Thyroid gland (tissue), 4 donors: ENCODE data around the gene MBD3. TPM values are rescaled to one million over a fixed set of nuclear protein-coding genes. Genes with fewer than 3 reads are reported as not detected.

ENCODE experiments used
- DNase-seq, 2 donors: peaks; one replicate each; pipeline ENCODE4 v3.0.0-alpha.2; 2019
- H3K27ac ChIP-seq, 3 donors: fragments of 200-600 bp; sonication (generic); 1 replicate in 2 of 3; 2 replicates in 1 of 3; pipeline ENCODE4 v1.5.1; 2016 to 2019; ENCODE audit warnings: mild to moderate bottlenecking in 1 of 3, moderate library complexity in 1 of 3
- H3K27me3 ChIP-seq: fragments of 200-600 bp; sonication (generic); one replicate; pipeline ENCODE4 v1.5.1; 2019
- H3K36me3 ChIP-seq, 2 donors: fragments of 200-600 bp; sonication (generic); one replicate each; pipeline ENCODE4 v1.5.1; 2016 to 2019
- H3K4me1 ChIP-seq, 2 donors: fragments of 200-600 bp; sonication (generic); one replicate each; pipeline ENCODE4 v1.5.1; 2017 to 2019
- H3K4me3 ChIP-seq, 3 donors: fragments of 200-600 bp; sonication (generic); replicated peaks in 1 of 3; 1 replicate in 2 of 3; 2 replicates in 1 of 3; pipeline ENCODE4 v1.5.1; 2016; ENCODE audit warnings: mild to moderate bottlenecking in 1 of 3
- H3K9me3 ChIP-seq: fragments of 200-600 bp; sonication (generic); one replicate; pipeline ENCODE4 v1.5.1; 2017
- CTCF ChIP-seq, 6 experiments: fragments of 200-600 bp in 3 of 6; fragments of 450-650 bp in 3 of 6; sonication (generic) in 3 of 6; IDR thresholded peaks; one replicate each; pipeline ENCODE4 v1.5.1; 2016 to 2019; ENCODE audit warnings: antibody characterized with exemption in 6 of 6, mild to moderate bottlenecking in 2 of 6, inconsistent platforms in 1 of 6, moderate library complexity in 1 of 6
- POLR2A ChIP-seq, 2 donors: fragments of 450-650 bp; IDR thresholded peaks; one replicate each; pipeline ENCODE4 v1.6.1; 2017; ENCODE audit warnings: antibody characterized with exemption in 2 of 2, mild to moderate bottlenecking in 2 of 2, moderate library complexity in 1 of 2
- WGBS, 2 donors: methylation state at CpG; one replicate each; pipeline ENCODE4 v1.1.5; 2017; 5-methylcytosine and 5-hydroxymethylcytosine counted together
- intact Hi-C: fragments of 100-400 bp; cut with DNase I; formaldehyde crosslinking; loops from one replicate; pipeline ENCODE4 v1.15.1; 2023
- small RNA-seq: library from RNA; depleted of rRNA; stranded (forward); fragments of <200 nt; gene quantifications from one replicate; pipeline ENCODE3, GENCODE V24; 2016
- total RNA-seq, 4 donors: library from RNA; depleted of rRNA; stranded (reverse); fragments of >200 nt; gene quantifications; one replicate each; pipeline ENCODE4 v1.2.3, GENCODE V29; 2016

MBD3 gene
- total RNA-seq, 4 donors from 2014 or later, result 58.2 to 149 (median 115) TPM

GRCh38 chr19:1524972-1525325 is 67.7 kb downstream of the MBD3 start:
- intact Hi-C loops, result loop anchor here (10.0 kb wide), 1 partner anchor 240 kb away; the partner anchor contains the start of gene EFNA2
- no peak overlapping the region for H3K27ac ChIP-seq
- 63 to 70% methylated on average over 15 to 17 of the region's 17 CpGs for WGBS, 2 donors
- no peak for TF ChIP-seq POLR2A (IDR thresholded peaks at IDR 0.05)
- no peak for TF ChIP-seq CTCF (IDR thresholded peaks at IDR 0.05)
- no peak overlapping the region for H3K4me3 ChIP-seq
- no peak for DNase-seq
- H3K27me3 ChIP-seq, result peaks cover 7% of the 10 kb centered on the region
- no peaks in the 10 kb centered on the region for H3K9me3 ChIP-seq
- peaks cover 0 to 7% of the 10 kb centered on the region in 2 donors for H3K4me1 ChIP-seq
- H3K36me3 ChIP-seq, result no peaks in the 10 kb centered on the region

- Histone ChIP-seq H3K9me3 (no peaks in the 10 kb centered on the region), H3K27me3 (peaks cover 7% of the 10 kb centered on the region), H3K27ac (no peak overlapping the region), H3K4me3 (no peak overlapping the region), H3K4me1 (peaks cover 0 to 7% of the 10 kb centered on the region in 2 donors), H3K36me3 (no peaks in the 10 kb centered on the region)
- 28 to 29% methylated on average over 12 to 15 of the region's 49 CpGs for WGBS, 2 donors
- intact Hi-C loops, result loop anchor here (10.0 kb wide), 1 partner anchor 240 kb away; the partner anchor contains the start of gene EFNA2
- TF ChIP-seq CTCF (IDR thresholded peaks at IDR 0.05) (no peak), POLR2A (IDR thresholded peaks at IDR 0.05) (no peak)
- no peak for DNase-seq
Observed at GRCh38 chr19:1524287-1524971, 68.2 kb downstream of the MBD3 start.

Small RNA genes within 50 kb of the gene (small RNA-seq; reads per million reads assigned to genes)
- gene AC005943.2 (not detected), gene RN7SL477P (not detected), gene RNU6-1223P (not detected)

Other genes with a start within 250 kb of the MBD3 start
- gene NDUFS7, start 209.0 kb downstream of the MBD3 start, total RNA-seq, result 100 to 1,000 TPM in 2 of 4 donors, 10 to 100 TPM in 2; 75.2 to 185 (median 108) TPM
- gene GAMT, start 191.3 kb downstream of the MBD3 start, total RNA-seq, result 10 to 100 TPM; 22.2 to 39.5 (median 29.1) TPM
- gene DAZAP1, start 185.3 kb downstream of the MBD3 start, total RNA-seq, result 10 to 100 TPM; 34.4 to 77.3 (median 67.7) TPM
- 1,000 to 10,000 TPM; 1,760 to 2,977 (median 2,488) TPM for gene RPS15, start 154.5 kb downstream of the MBD3 start, total RNA-seq
- under 1 TPM in 3 of 4 donors, not detected in 1; under 0.01 to 0.20 (median 0.08) TPM for gene APC2, start 142.7 kb downstream of the MBD3 start, total RNA-seq
- 10 to 100 TPM; 47.0 to 64.9 (median 56.5) TPM for gene C19orf25, start 113.7 kb downstream of the MBD3 start, total RNA-seq
- 10 to 100 TPM in 1 of 4 donors, 1 to 10 TPM in 3; 2.8 to 10.4 (median 6.3) TPM for gene PCSK4, start 102.5 kb downstream of the MBD3 start, total RNA-seq
- gene REEP6, start 101.7 kb downstream of the MBD3 start, total RNA-seq, result 1 to 10 TPM; 4.2 to 8.5 (median 5.9) TPM
- gene ADAMTSL5, start 79.8 kb downstream of the MBD3 start, total RNA-seq, result 1 to 10 TPM in 2 of 4 donors, under 1 TPM in 2; 0.27 to 5.1 (median 2.5) TPM
- gene PLK5, start 68.8 kb downstream of the MBD3 start, total RNA-seq, result not detected
- gene MEX3D, start 24.5 kb downstream of the MBD3 start, total RNA-seq, result 10 to 100 TPM; 18.4 to 31.8 (median 26.4) TPM
- 100 to 1,000 TPM in 1 of 4 donors, 10 to 100 TPM in 3; 52.0 to 154 (median 61.9) TPM for gene UQCR11, start 12.6 kb upstream of the MBD3 start, total RNA-seq
- gene TCF3, start 59.8 kb upstream of the MBD3 start, total RNA-seq, result 10 to 100 TPM; 28.6 to 70.6 (median 43.8) TPM
- not detected for gene ONECUT3, start 160.6 kb upstream of the MBD3 start, total RNA-seq
- gene ATP8B3, start 219.4 kb upstream of the MBD3 start, total RNA-seq, result 1 to 10 TPM in 3 of 4 donors, not detected in 1; 1.3 to 2.0 (median 1.6) TPM